Measurements from ENCODE around the gene ACCSL.

Gene ACCSL

GRCh38 chr11:44018829-44019228, 29.0 kb upstream of the ACCSL start:
- TF ChIP-seq SIN3A (IDR thresholded peaks at IDR 0.05; ENCODE audit: borderline replicate concordance, insufficient read depth, low read length) = no peak
- TF ChIP-seq TAF1 (IDR thresholded peaks at IDR 0.05; ENCODE audit: borderline replicate concordance, insufficient read depth, low read length) = no peak
- no peak for TF ChIP-seq POLR2AphosphoS5 (IDR thresholded peaks at IDR 0.05; ENCODE audit: low read depth, low read length)
- TF ChIP-seq FOXP2 (optimal IDR thresholded peaks at IDR 0.05; ENCODE audit: borderline replicate concordance, extremely low read depth, extremely low read length, insufficient read depth) = no peak
- no peak for TF ChIP-seq REST (IDR thresholded peaks at IDR 0.05; ENCODE audit: insufficient read depth in 1 of 2, low read depth in 2 of 2, low read length in 2 of 2)

- TF ChIP-seq POLR2AphosphoS5 (IDR thresholded peaks at IDR 0.05; ENCODE audit: low read depth, low read length) (no peak), TAF1 (IDR thresholded peaks at IDR 0.05; ENCODE audit: borderline replicate concordance, insufficient read depth, low read length) (no peak), SIN3A (IDR thresholded peaks at IDR 0.05; ENCODE audit: borderline replicate concordance, insufficient read depth, low read length) (no peak), FOXP2 (optimal IDR thresholded peaks at IDR 0.05; ENCODE audit: borderline replicate concordance, extremely low read depth, extremely low read length, insufficient read depth) (no peak), REST (IDR thresholded peaks at IDR 0.05; ENCODE audit: insufficient read depth in 1 of 2, low read depth in 2 of 2, low read length in 2 of 2) (no peak)
These were observed 22.8 kb upstream of the ACCSL start for GRCh38 chr11:44024977-44025376.

GRCh38 chr11:44025727-44026126, 22.1 kb upstream of the ACCSL start:
- TF ChIP-seq SIN3A (IDR thresholded peaks at IDR 0.05; ENCODE audit: borderline replicate concordance, insufficient read depth, low read length) = no peak
- no peak for TF ChIP-seq POLR2AphosphoS5 (IDR thresholded peaks at IDR 0.05; ENCODE audit: low read depth, low read length)
- no peak for TF ChIP-seq FOXP2 (optimal IDR thresholded peaks at IDR 0.05; ENCODE audit: borderline replicate concordance, extremely low read depth, extremely low read length, insufficient read depth)
- TF ChIP-seq REST (IDR thresholded peaks at IDR 0.05; ENCODE audit: insufficient read depth in 1 of 2, low read depth in 2 of 2, low read length in 2 of 2) = no peak
- no peak for TF ChIP-seq TAF1 (IDR thresholded peaks at IDR 0.05; ENCODE audit: borderline replicate concordance, insufficient read depth, low read length)

- no peak for TF ChIP-seq POLR2AphosphoS5 (IDR thresholded peaks at IDR 0.05; ENCODE audit: low read depth, low read length)
- no peak for TF ChIP-seq FOXP2 (optimal IDR thresholded peaks at IDR 0.05; ENCODE audit: borderline replicate concordance, extremely low read depth, extremely low read length, insufficient read depth)
- no peak for TF ChIP-seq SIN3A (IDR thresholded peaks at IDR 0.05; ENCODE audit: borderline replicate concordance, insufficient read depth, low read length)
- no peak for TF ChIP-seq TAF1 (IDR thresholded peaks at IDR 0.05; ENCODE audit: borderline replicate concordance, insufficient read depth, low read length)
- no peak for TF ChIP-seq REST (IDR thresholded peaks at IDR 0.05; ENCODE audit: insufficient read depth in 1 of 2, low read depth in 2 of 2, low read length in 2 of 2)
These were observed 19.4 kb upstream of the ACCSL start for GRCh38 chr11:44028401-44028800.

All from PFSK-1 (cell line).